HEK293 (cell line): ENCODE data around the gene EDA.

Experiments
- CTCF ChIA-PET: fragments of 350-600 bp; formaldehyde crosslinking; extraction: SDS; loops from one replicate; lab custom pipeline; 2021; ENCODE audit warnings: antibody characterized with exemption; lab: Yijun Ruan, JAX
- POLR2A ChIA-PET: fragments of 300-600 bp; formaldehyde crosslinking; extraction: SDS; loops from one replicate; lab custom pipeline; 2020; ENCODE audit warnings: antibody characterized with exemption, inconsistent platforms; lab: Yijun Ruan, JAX
- H3K27ac ChIP-seq: fragments of 200-500 bp; sonication (Bioruptor generic); 2 replicates; pipeline ENCODE4 v1.5.1; 2014; ENCODE audit warnings: low read depth, low read length, control low read depth, inconsistent platforms; ENCODE audit errors: extremely low read depth
- H3K36me3 ChIP-seq, 2 experiments: fragments of 200-500 bp in 1 of 2; sonication (Bioruptor generic) in 1 of 2; 1 replicate in 1 of 2; 2 replicates in 1 of 2; pipeline ENCODE4 v1.5.1; 2014 to 2017; ENCODE audit warnings: inconsistent platforms in 2 of 2, low read length in 2 of 2; ENCODE audit not compliant: control insufficient read depth in 2 of 2, insufficient read depth in 1 of 2
- H3K4me1 ChIP-seq: fragments of 200-500 bp; sonication (Bioruptor generic); 2 replicates; pipeline ENCODE4 v1.5.1; 2014; ENCODE audit warnings: mild to moderate bottlenecking, low read length, inconsistent platforms; ENCODE audit not compliant: control insufficient read depth, insufficient read depth
- H3K4me3 ChIP-seq: 2 replicates; pipeline ENCODE4 v1.5.1; 2011; ENCODE audit warnings: low read depth, mild to moderate bottlenecking, control low read depth, low read length, moderate library complexity
- H3K9me3 ChIP-seq: fragments of 200-500 bp; sonication (Bioruptor generic); 2 replicates; pipeline ENCODE4 v1.5.1; 2014; ENCODE audit warnings: low read depth, low read length, inconsistent platforms; ENCODE audit not compliant: control insufficient read depth, insufficient read depth
- EGR2 ChIP-seq: fragments of 450-650 bp; formaldehyde crosslinking; IDR thresholded peaks from 2 replicates; pipeline ENCODE4 v1.5.1; 2016; ENCODE audit warnings: low read depth, missing biosample characterization, missing genetic modification characterization
- GFI1B ChIP-seq: fragments of 450-650 bp; formaldehyde crosslinking; IDR thresholded peaks from 2 replicates; pipeline ENCODE4 v1.5.1; 2016; ENCODE audit warnings: missing biosample characterization, missing genetic modification characterization
- HOXC10 ChIP-seq: sonication (generic); formaldehyde crosslinking; IDR thresholded peaks from 2 replicates; pipeline ENCODE4 v1.8.1; 2023; ENCODE audit warnings: mild to moderate bottlenecking, missing genetic modification reagents
- HOXD13 ChIP-seq: sonication (generic); formaldehyde crosslinking; IDR thresholded peaks from 2 replicates; pipeline ENCODE4 v1.8.0; 2022; ENCODE audit warnings: missing genetic modification reagents, borderline replicate concordance
- INSM2 ChIP-seq: fragments of 450-650 bp; formaldehyde crosslinking; IDR thresholded peaks from 2 replicates; pipeline ENCODE4 v1.5.1; 2016; ENCODE audit warnings: missing biosample characterization, missing genetic modification characterization
- KLF1 ChIP-seq: fragments of 450-650 bp; formaldehyde crosslinking; IDR thresholded peaks from 2 replicates; pipeline ENCODE4 v1.5.1; 2016; ENCODE audit warnings: missing biosample characterization, missing genetic modification characterization
- MYNN ChIP-seq: fragments of 450-650 bp; formaldehyde crosslinking; IDR thresholded peaks from 2 replicates; pipeline ENCODE4 v1.5.1; 2016; ENCODE audit warnings: missing biosample characterization, missing genetic modification characterization, borderline replicate concordance
- MZF1 ChIP-seq: fragments of 450-650 bp; formaldehyde crosslinking; IDR thresholded peaks from 2 replicates; pipeline ENCODE4 v1.5.1; 2017; ENCODE audit warnings: missing biosample characterization, missing genetic modification characterization, borderline replicate concordance
- PRDM10 ChIP-seq: fragments of 450-650 bp; formaldehyde crosslinking; IDR thresholded peaks from 2 replicates; pipeline ENCODE4 v1.5.1; 2016; ENCODE audit warnings: missing biosample characterization, missing genetic modification characterization
- SCRT2 ChIP-seq: fragments of 450-650 bp; formaldehyde crosslinking; IDR thresholded peaks from 2 replicates; pipeline ENCODE4 v1.5.1; 2016; ENCODE audit warnings: missing biosample characterization, missing genetic modification characterization
- ZBTB7A ChIP-seq: fragments of 450-650 bp; formaldehyde crosslinking; IDR thresholded peaks from 2 replicates; pipeline ENCODE4 v1.5.1; 2016; ENCODE audit warnings: low read depth, missing biosample characterization, missing genetic modification characterization
- ZFP41 ChIP-seq: fragments of 450-650 bp; formaldehyde crosslinking; IDR thresholded peaks from 2 replicates; pipeline ENCODE4 v1.5.1; 2016; ENCODE audit warnings: missing biosample characterization, missing genetic modification characterization, borderline replicate concordance
- ZNF132 ChIP-seq: fragments of 450-650 bp; formaldehyde crosslinking; IDR thresholded peaks from 2 replicates; pipeline ENCODE4 v1.5.1; 2017; ENCODE audit warnings: missing biosample characterization, missing genetic modification characterization, borderline replicate concordance
- ZNF202 ChIP-seq: fragments of 450-650 bp; formaldehyde crosslinking; IDR thresholded peaks from 2 replicates; pipeline ENCODE4 v1.5.1; 2016; ENCODE audit warnings: missing biosample characterization, missing genetic modification characterization, borderline replicate concordance
- ZNF223 ChIP-seq: fragments of 450-650 bp; formaldehyde crosslinking; IDR thresholded peaks from 2 replicates; pipeline ENCODE4 v1.5.1; 2016; ENCODE audit warnings: missing biosample characterization, missing genetic modification characterization
- ZNF302 ChIP-seq: fragments of 450-650 bp; formaldehyde crosslinking; IDR thresholded peaks from 2 replicates; pipeline ENCODE4 v1.5.1; 2016; ENCODE audit warnings: missing biosample characterization, missing genetic modification characterization, low read depth
- ZNF423 ChIP-seq: fragments of 450-650 bp; formaldehyde crosslinking; IDR thresholded peaks from 2 replicates; pipeline ENCODE4 v1.5.1; 2016; ENCODE audit warnings: missing biosample characterization, missing genetic modification characterization
- ZNF426 ChIP-seq: fragments of 450-650 bp; formaldehyde crosslinking; IDR thresholded peaks from 2 replicates; pipeline ENCODE4 v1.5.1; 2017; ENCODE audit warnings: missing biosample characterization, missing genetic modification characterization, mild to moderate bottlenecking, inconsistent platforms, moderate library complexity
- ZNF548 ChIP-seq: fragments of 450-650 bp; formaldehyde crosslinking; IDR thresholded peaks from 2 replicates; pipeline ENCODE4 v1.5.1; 2016; ENCODE audit warnings: missing biosample characterization, missing genetic modification characterization
- ZNF623 ChIP-seq: fragments of 450-650 bp; formaldehyde crosslinking; IDR thresholded peaks from 2 replicates; pipeline ENCODE4 v1.5.1; 2016; ENCODE audit warnings: missing biosample characterization, missing genetic modification characterization
- ZNF629 ChIP-seq: fragments of 450-650 bp; formaldehyde crosslinking; IDR thresholded peaks from 2 replicates; pipeline ENCODE4 v1.5.1; 2017; ENCODE audit warnings: missing biosample characterization, missing genetic modification characterization
- ZNF654 ChIP-seq: fragments of 450-650 bp; formaldehyde crosslinking; IDR thresholded peaks from 2 replicates; pipeline ENCODE4 v1.5.1; 2016; ENCODE audit warnings: low read depth, missing biosample characterization, missing genetic modification characterization
- ZNF692 ChIP-seq: fragments of 450-650 bp; formaldehyde crosslinking; IDR thresholded peaks from 2 replicates; pipeline ENCODE4 v1.5.1; 2016; ENCODE audit warnings: missing biosample characterization, missing genetic modification characterization
- ZNF747 ChIP-seq: fragments of 450-650 bp; formaldehyde crosslinking; IDR thresholded peaks from 2 replicates; pipeline ENCODE4 v1.5.1; 2016; ENCODE audit warnings: missing biosample characterization, missing genetic modification characterization
- ZNF768 ChIP-seq: fragments of 450-650 bp; formaldehyde crosslinking; IDR thresholded peaks from 2 replicates; pipeline ENCODE4 v1.5.1; 2018; ENCODE audit warnings: missing biosample characterization, mild to moderate bottlenecking, missing genetic modification characterization
- ZNF843 ChIP-seq: fragments of 450-650 bp; formaldehyde crosslinking; IDR thresholded peaks from 2 replicates; pipeline ENCODE4 v1.5.1; 2016; ENCODE audit warnings: missing biosample characterization, missing genetic modification characterization
- ZXDB ChIP-seq: fragments of 450-650 bp; formaldehyde crosslinking; IDR thresholded peaks from 2 replicates; pipeline ENCODE4 v1.5.1; 2016; ENCODE audit warnings: missing biosample characterization, missing genetic modification characterization

EDA gene

GRCh38 chrX:69613946-69614345, 2.0 kb upstream of the EDA start:
- CTCF ChIA-PET = no interaction called here
- peaks cover 3% of the 10 kb centered on the region; the same call in 1 of the 2 replicates for H3K4me1 ChIP-seq
- no peaks in the 10 kb centered on the region; the same call in 1 of the 2 replicates for H3K9me3 ChIP-seq
- TF ChIP-seq KLF1 (tag by site-specific recombination) (no peak), INSM2 (tag by site-specific recombination) (no peak), ZNF132 (no peak), ZNF623 (no peak), MYNN (tag by site-specific recombination) (no peak), ZNF426 (tag by site-specific recombination) (no peak), ZNF302 (tag by site-specific recombination) (no peak), MZF1 (tag by site-specific recombination) (no peak), ZNF202 (no peak), ZNF843 (tag by site-specific recombination) (no peak), GFI1B (tag by site-specific recombination) (no peak), EGR2 (tag by site-specific recombination) (no peak), ZNF548 (no peak)
- TF ChIP-seq, all 188 proteins: peak for 0
- POLR2A ChIA-PET = no interaction called here
- H3K36me3 ChIP-seq = no peaks in the 10 kb centered on the region
- H3K27ac ChIP-seq = no peak overlapping the region
- no peak overlapping the region for H3K4me3 ChIP-seq

- TF ChIP-seq ZNF423 (tag by site-specific recombination) (no peak), SCRT2 (peak; percentile 72), ZNF747 (tag by site-specific recombination) (no peak), ZBTB7A (tag by site-specific recombination) (no peak), ZNF654 (tag by site-specific recombination) (no peak), HOXC10 (CRISPR knock-in tag) (no peak), ZNF768 (tag by site-specific recombination) (no peak)
- ChIA-PET CTCF (no interaction called here), POLR2A (no interaction called here)
- Histone ChIP-seq H3K4me3 (no peak overlapping the region), H3K27ac (no peak overlapping the region), H3K9me3 (no peaks in the 10 kb centered on the region; the same call in 1 of the 2 replicates), H3K4me1 (peaks cover 3% of the 10 kb centered on the region; the same call in 1 of the 2 replicates), H3K36me3 (no peaks in the 10 kb centered on the region)
Measured at GRCh38 chrX:69614886-69615285, 1.0 kb upstream of the EDA start.

- H3K9me3 ChIP-seq = no peaks in the 10 kb centered on the region; the same call in 1 of the 2 replicates
- ChIA-PET CTCF (no interaction called here), POLR2A (interaction anchor here (1.0 kb wide), 1 partner anchor 112 kb away, joined by 7 read pairs; no protein-coding TSS in a partner anchor)
- H3K4me1 ChIP-seq = peaks cover 3% of the 10 kb centered on the region; the same call in 1 of the 2 replicates
- TF ChIP-seq ZFP41 (tag by site-specific recombination) = no peak
- peak; percentile 58 for TF ChIP-seq PRDM10
- TF ChIP-seq ZNF629 (tag by site-specific recombination) = no peak
- no peak for TF ChIP-seq ZNF223
- no peak for TF ChIP-seq ZXDB
- no peak for TF ChIP-seq ZNF692 (tag by site-specific recombination)
- TF ChIP-seq HOXD13 = no peak
- no peak overlapping the region for H3K27ac ChIP-seq
- H3K36me3 ChIP-seq = no peaks in the 10 kb centered on the region
- 0 out of 2 replicates have a peak overlapping the region, but pooled peaks have one; percentile 6 for H3K4me3 ChIP-seq
Measured at GRCh38 chrX:69615342-69615741, 571 bp upstream of the EDA start.
